NCI-H82 treated with DMSO at 0.1 percent for 48 hours (cell line): Measurements from ENCODE around the gene CECR2.
A peak's percentile ranks its signal among the peaks of the same experiment; 100 is the strongest.

ENCODE experiments used
- DNase-seq: peaks from one replicate; lab custom pipeline; 2025; ENCODE audit not compliant: unreplicated experiment; lab: John Stamatoyannopoulos, UW

CECR2 gene

GRCh38 chr22:17369439-17370025 lies at the start of gene CECR2:
TSS of gene CECR2 (plus strand) at chr22:17369460. CDS start at chr22:17369784, 324 bp downstream.
- peak; percentile 46 for DNase-seq

DNA sequence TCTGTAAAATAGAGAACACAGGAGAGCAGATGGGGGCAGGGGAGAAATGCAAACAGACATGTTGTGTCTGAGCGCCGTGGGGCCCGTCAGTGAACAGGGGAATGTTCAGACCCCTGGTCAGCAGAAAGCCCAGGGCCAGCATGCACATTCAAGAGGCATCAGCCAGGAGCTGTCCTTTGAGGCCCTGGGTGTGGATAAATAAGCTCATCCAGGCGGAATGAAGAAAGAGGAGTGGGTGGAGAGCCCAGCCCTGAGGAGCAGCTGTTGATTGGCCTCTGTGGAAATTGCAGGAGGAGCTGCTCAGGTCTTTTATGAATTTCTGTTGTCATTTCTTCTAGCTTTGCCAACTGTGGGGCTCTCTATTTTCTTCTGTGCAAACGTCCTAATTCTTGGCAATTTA lies 49.7 kb upstream of the CECR2 start:
- DNase-seq, result no peak

DNA sequence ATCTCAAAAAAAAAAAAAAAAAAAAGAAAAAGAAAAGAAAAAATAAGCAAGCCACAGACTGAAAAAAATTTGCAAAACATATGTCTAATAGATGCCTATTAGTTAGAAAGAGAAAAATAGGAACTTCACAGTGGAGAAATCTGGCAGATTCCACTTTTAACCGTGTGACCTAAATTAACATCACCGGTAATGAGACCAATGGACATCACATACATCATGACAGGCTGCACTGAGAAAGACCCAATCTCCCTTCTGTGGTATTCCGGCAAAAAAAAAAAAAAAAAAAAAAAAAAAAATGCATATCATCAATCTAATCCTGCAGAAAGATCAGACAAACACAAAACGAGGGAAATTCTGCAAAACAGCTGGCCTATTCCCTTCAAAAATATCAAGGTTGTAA lies 46.7 kb upstream of the CECR2 start:
- no peak for DNase-seq

- DNase-seq, result no peak
Measured at GRCh38 chr22:17331690-17332089, 37.6 kb upstream of the CECR2 start.

GRCh38 chr22:17332109-17332800 lies 37.0 kb upstream of the CECR2 start:
- DNase-seq, result no peak

- DNase-seq, result no peak
Measured at GRCh38 chr22:17334059-17334458, 35.2 kb upstream of the CECR2 start.

- DNase-seq, result no peak
Measured at GRCh38 chr22:17334983-17335382, 34.3 kb upstream of the CECR2 start.

GRCh38 chr22:17336061-17336460 lies 33.2 kb upstream of the CECR2 start:
- DNase-seq, result no peak

- no peak for DNase-seq
Measured at GRCh38 chr22:17337639-17338038, 31.6 kb upstream of the CECR2 start.

- DNase-seq, result no peak
Measured at GRCh38 chr22:17339095-17339693, 30.1 kb upstream of the CECR2 start.

GRCh38 chr22:17342361-17342760 lies 26.9 kb upstream of the CECR2 start:
- DNase-seq, result no peak

- DNase-seq, result no peak
Measured at GRCh38 chr22:17343766-17344165, 25.5 kb upstream of the CECR2 start.

GRCh38 chr22:17346578-17346977 lies 22.7 kb upstream of the CECR2 start:
- DNase-seq, result no peak

- no peak for DNase-seq
Measured at GRCh38 chr22:17347724-17348123, 21.5 kb upstream of the CECR2 start.

DNA sequence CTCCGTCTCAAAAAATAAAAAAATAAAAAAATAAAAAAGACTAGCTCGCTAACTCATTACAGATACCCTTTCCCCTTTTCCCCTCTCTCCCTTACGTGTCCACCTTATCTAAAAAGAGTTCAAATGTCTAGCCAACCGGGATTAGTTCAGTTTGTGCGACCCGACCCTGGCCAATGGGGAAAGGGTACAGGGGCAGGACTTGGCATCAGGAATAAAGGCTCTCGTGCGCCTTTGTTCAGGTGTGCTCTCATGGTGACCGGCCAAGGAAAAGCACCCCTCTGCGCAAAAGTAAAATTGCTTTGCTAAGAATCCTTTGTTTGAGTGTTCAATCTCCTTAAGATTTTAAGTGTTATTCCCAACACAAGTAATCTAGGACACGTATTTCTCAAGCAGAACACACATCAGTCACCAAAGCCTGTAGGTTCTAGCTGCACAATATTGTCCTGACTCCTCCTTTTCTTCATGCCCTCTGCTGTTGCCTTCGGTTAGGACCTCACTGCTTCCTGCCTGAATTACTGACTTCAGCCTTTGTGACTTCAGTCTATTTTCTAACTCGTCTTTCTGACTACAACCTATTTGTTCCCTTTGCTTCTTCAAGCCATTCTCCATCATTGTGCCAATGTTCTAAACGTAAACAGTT lies 20.7 kb upstream of the CECR2 start:
- DNase-seq, result no peak

DNA sequence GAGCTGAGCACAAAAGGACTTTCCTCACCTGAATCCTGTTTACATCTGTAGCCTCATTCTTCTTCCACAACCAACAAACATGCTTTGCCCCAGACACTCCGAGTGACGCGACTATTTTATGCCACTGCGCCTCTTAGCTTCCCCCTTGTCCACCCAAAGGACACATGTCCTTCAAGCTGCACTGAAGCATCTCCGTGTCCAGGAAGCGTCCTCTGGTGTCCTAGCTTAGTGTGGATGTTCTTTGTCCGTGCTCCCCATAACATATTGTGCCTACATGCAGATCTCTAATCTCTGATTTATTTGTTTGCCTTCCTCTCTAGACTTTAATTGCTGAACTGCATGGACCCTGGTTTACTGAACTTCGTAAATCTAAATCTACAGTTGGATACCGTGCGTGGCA lies 20.1 kb upstream of the CECR2 start:
- DNase-seq, result no peak

DNA sequence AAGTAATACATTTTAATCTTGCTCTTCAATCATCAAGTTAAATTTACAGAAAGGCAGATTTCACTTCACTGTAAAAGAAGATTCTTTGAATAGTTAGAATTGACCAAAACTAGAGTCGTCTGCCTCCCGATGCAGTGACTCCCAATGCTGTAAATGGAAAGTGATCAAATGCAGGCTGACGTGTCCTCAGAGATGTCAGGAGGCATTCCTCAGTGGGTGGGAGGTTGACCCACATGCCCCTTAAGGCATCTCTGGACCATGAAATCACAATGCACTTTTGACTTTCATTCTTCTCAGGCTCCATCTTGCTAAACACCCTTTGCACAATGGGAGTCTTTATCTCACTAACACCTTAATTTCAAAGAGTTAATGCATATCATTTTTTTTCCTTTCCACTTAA lies 19.0 kb upstream of the CECR2 start:
- no peak for DNase-seq

- DNase-seq, result no peak
Measured at GRCh38 chr22:17352798-17353197, 16.5 kb upstream of the CECR2 start.

- DNase-seq, result no peak
Measured at GRCh38 chr22:17357688-17358087, 11.6 kb upstream of the CECR2 start.

DNA sequence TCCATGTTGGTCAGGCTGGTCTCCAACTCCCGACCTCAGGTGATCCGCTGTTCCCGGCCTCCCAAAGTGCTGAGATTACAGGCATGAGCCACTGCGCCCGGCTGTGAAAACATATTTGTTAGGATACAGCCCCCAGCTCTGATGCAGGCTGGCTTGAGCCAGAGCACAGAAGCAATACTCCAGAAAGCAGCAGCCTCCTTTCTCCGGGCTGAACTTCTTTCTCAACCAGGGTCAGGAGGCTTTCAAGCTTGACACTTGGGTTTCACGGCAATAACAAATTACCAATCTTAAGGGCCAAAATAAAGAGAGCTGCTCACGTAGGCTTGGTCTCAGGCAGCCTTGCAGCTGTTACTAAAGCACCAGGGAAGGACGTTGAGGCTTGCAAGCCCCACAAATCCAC lies 10.8 kb upstream of the CECR2 start:
- DNase-seq, result no peak

GRCh38 chr22:17359501-17359900 lies 9.8 kb upstream of the CECR2 start:
- DNase-seq, result no peak

DNA sequence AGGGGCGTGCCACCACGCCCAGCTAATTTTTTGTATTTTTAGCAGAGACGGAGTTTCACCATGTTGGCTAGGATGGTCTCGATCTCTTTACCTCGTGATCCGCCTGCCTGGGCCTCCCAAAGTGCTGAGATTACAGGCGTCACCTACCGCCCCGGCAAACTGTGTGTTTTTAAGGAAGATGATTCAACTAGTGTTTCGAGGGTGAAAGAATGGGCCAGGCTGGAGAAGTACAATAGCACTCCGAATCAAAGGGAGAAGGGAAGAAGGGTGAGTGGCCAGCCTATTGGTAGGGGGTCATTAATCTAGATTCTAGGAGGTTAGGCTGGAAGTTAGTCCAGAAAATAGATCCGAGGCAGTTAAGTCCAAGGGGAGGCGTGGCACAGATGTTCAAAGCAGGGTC lies 2.9 kb upstream of the CECR2 start:
- no peak for DNase-seq
